ENCODE results near the gene NPC1L1. TPM values are rescaled to one million over a fixed set of nuclear protein-coding genes. Genes with fewer than 3 reads are reported as not detected.

Gene NPC1L1
- total and polyA plus RNA-seq, 2 donors (not counting 1 experiment from before 2014, with no cell fraction given): 0.07 TPM; not detected in 1

DNA sequence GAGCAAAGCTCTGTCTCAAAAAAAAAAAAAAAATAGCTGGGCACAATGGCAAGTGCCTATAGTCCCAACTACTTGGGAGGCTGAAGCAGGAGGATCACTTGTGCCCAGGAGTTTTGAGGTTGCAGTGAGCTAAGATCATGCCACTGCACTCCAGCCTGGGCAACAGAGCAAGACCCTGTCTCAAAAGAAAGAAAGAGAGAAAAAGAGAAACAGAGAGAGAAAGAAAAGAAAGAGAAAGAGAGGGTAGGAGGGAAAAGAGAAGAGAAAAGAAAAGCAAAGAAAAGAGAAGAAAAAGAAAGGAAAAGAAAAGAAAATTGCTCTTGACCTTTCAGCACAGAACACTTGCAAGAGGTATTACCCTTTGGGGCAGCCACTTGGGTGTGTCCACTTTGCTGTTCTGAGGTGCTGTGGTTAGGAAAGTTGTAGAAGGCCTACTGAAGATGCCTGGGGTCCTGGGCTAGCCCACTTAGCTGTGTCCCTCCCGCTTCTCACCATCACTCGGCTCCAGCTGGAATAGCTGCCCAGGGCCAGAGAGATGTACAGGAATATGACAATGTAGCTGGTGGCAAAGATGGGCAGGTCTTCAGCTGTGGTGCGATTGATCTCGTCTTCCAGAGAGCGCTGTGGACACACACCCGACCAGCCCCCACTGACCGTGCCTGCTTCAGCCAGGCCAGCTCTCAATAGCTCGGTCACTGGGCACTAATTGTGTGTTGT lies 5.6 kb downstream of the NPC1L1 start:
- CTCF ChIA-PET: interaction anchor here (1.0 to 1.9 kb wide), 4 partner anchors 31 to 67 kb away, joined by 3 to 6 read pairs (median 4); partner anchors contain the start of gene NUDCD3
- no peak overlapping the region for H3K4me3 Mint-ChIP-seq
- no peaks in the 10 kb centered on the region for H3K27me3 Mint-ChIP-seq
- no peak overlapping the region for H3K27ac Mint-ChIP-seq
- no peak for ATAC-seq (ENCODE audit: low read depth)
- Histone ChIP-seq H3K9me3 (ENCODE audit: control extremely low read depth in 1 of 3, control insufficient read depth in 2 of 3, insufficient read depth in 1 of 3, low read length in 2 of 3) (no peaks in the 10 kb centered on the region), H3K4me1 (ENCODE audit: control insufficient read depth in 2 of 2, insufficient read depth in 2 of 2, low read length in 2 of 2) (peaks cover 3 to 6% of the 10 kb centered on the region in 2 donors), H2AFZ (ENCODE audit: insufficient read depth, low read depth, low read length, poor library complexity, severe bottlenecking) (no peak overlapping the region), H3K4me2 (replicated peaks; ENCODE audit: low read depth, low read length, poor library complexity, severe bottlenecking) (no peak overlapping the region), H4K20me1 (ENCODE audit: control insufficient read depth, insufficient read depth, low read length, poor library complexity, severe bottlenecking) (no peaks in the 10 kb centered on the region), H3K4me3 (ENCODE audit: control extremely low read depth in 1 of 5, extremely low read depth in 1 of 5, insufficient read depth in 1 of 5, low read depth in 2 of 5, low read length in 4 of 5) (no peak overlapping the region), H3K27ac (ENCODE audit: low read length in 2 of 2) (no peak overlapping the region), H3K27me3 (replicated peaks in 1 of 4; ENCODE audit: control extremely low read depth in 1 of 4, control insufficient read depth in 3 of 4, insufficient read depth in 4 of 4, low read length in 3 of 4) (no peaks in the 10 kb centered on the region), H3K79me2 (ENCODE audit: control insufficient read depth, insufficient read depth, low read length) (no peaks in the 10 kb centered on the region), H3K9ac (ENCODE audit: low read length) (no peak overlapping the region), H3K36me3 (replicated peaks in 1 of 2; ENCODE audit: control extremely low read depth in 1 of 2, control insufficient read depth in 1 of 2, extremely low read depth in 1 of 2, insufficient read depth in 2 of 2, low read length in 1 of 2) (no peaks in the 10 kb centered on the region)
- intact Hi-C loops (cut with micrococcal nuclease): no loop called here
- 94% methylated on average over 8 of the region's 8 CpGs for WGBS (ENCODE audit: insufficient coverage)
- no peaks in the 10 kb centered on the region for H3K9me3 Mint-ChIP-seq (ENCODE audit: insufficient read depth)
- POLR2A ChIA-PET: interaction anchor here (0.6 kb wide), 1 partner anchor 13 kb away, joined by 5 read pairs; no protein-coding TSS in a partner anchor
- H3K4me1 Mint-ChIP-seq: peaks cover 7% of the 10 kb centered on the region
- no peak for DNase-seq
- TF ChIP-seq, protein P1, sequence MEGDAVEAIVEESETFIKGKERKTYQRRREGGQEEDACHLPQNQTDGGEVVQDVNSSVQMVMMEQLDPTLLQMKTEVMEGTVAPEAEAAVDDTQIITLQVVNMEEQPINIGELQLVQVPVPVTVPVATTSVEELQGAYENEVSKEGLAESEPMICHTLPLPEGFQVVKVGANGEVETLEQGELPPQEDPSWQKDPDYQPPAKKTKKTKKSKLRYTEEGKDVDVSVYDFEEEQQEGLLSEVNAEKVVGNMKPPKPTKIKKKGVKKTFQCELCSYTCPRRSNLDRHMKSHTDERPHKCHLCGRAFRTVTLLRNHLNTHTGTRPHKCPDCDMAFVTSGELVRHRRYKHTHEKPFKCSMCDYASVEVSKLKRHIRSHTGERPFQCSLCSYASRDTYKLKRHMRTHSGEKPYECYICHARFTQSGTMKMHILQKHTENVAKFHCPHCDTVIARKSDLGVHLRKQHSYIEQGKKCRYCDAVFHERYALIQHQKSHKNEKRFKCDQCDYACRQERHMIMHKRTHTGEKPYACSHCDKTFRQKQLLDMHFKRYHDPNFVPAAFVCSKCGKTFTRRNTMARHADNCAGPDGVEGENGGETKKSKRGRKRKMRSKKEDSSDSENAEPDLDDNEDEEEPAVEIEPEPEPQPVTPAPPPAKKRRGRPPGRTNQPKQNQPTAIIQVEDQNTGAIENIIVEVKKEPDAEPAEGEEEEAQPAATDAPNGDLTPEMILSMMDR (IDR thresholded peaks at IDR 0.05): no peak
- TF ChIP-seq EZH2 (IDR thresholded peaks at IDR 0.05; ENCODE audit: borderline replicate concordance, insufficient read depth, low read depth, low read length, poor library complexity, severe bottlenecking): no peak

DNA sequence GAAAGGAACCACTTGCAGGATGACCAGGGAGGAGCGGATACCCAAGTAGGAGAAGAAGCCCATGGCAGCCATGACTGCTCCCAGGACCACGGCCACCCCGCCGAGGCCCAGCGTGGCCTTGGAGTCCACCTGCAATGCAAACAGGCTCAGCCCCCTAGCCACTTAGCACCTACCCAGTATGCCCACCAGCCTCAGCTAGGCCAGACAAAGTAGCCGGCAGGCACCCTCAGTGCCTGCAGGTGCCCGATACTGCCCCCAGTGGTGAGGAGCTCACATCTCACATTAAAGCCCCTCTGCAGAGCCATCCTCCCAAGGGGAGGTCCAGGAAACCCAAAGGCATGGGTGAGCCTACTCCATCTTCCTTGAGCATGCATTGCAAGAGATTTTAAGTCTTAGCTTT lies 6.6 kb downstream of the NPC1L1 start:
- H3K4me1 Mint-ChIP-seq: peaks cover 7% of the 10 kb centered on the region
- no peaks in the 10 kb centered on the region for H3K27me3 ChIP-seq (replicated peaks in 1 of 4; ENCODE audit: control extremely low read depth in 1 of 4, control insufficient read depth in 3 of 4, insufficient read depth in 4 of 4, low read length in 3 of 4)
- intact Hi-C loops (cut with micrococcal nuclease): no loop called here
- no peaks in the 10 kb centered on the region for H3K9me3 ChIP-seq (ENCODE audit: control extremely low read depth in 1 of 3, control insufficient read depth in 2 of 3, insufficient read depth in 1 of 3, low read length in 2 of 3)
- no peak for TF ChIP-seq EZH2 (IDR thresholded peaks at IDR 0.05; ENCODE audit: borderline replicate concordance, insufficient read depth, low read depth, low read length, poor library complexity, severe bottlenecking)
- TF ChIP-seq, protein P1 (IDR thresholded peaks at IDR 0.05): peak; percentile 72
- ATAC-seq (ENCODE audit: low read depth) (peak; percentile 36), DNase-seq (peak; percentile 50)
- 86% methylated on average over 6 of the region's 7 CpGs for WGBS (ENCODE audit: insufficient coverage)
- no peaks in the 10 kb centered on the region for H4K20me1 ChIP-seq (ENCODE audit: control insufficient read depth, insufficient read depth, low read length, poor library complexity, severe bottlenecking)
- no peaks in the 10 kb centered on the region for H3K9me3 Mint-ChIP-seq (ENCODE audit: insufficient read depth)
- POLR2A ChIA-PET: interaction anchor here (0.6 kb wide), 1 partner anchor 12 kb away, joined by 5 read pairs; no protein-coding TSS in a partner anchor
- H3K27ac ChIP-seq (ENCODE audit: low read length in 2 of 2): no peak overlapping the region
- no peaks in the 10 kb centered on the region for H3K27me3 Mint-ChIP-seq
- H3K4me3 ChIP-seq (ENCODE audit: control extremely low read depth in 1 of 5, extremely low read depth in 1 of 5, insufficient read depth in 1 of 5, low read depth in 2 of 5, low read length in 4 of 5): no peak overlapping the region
- H3K4me3 Mint-ChIP-seq: no peak overlapping the region
- H3K4me2 ChIP-seq (replicated peaks; ENCODE audit: low read depth, low read length, poor library complexity, severe bottlenecking): no peak overlapping the region
- no peak overlapping the region for H3K27ac Mint-ChIP-seq
- H3K4me1 ChIP-seq (ENCODE audit: control insufficient read depth in 2 of 2, insufficient read depth in 2 of 2, low read length in 2 of 2): peaks cover 3 to 6% of the 10 kb centered on the region in 2 donors
- no peak overlapping the region for H3K9ac ChIP-seq (ENCODE audit: low read length)
- H2AFZ ChIP-seq (ENCODE audit: insufficient read depth, low read depth, low read length, poor library complexity, severe bottlenecking): no peak overlapping the region
- no peaks in the 10 kb centered on the region for H3K79me2 ChIP-seq (ENCODE audit: control insufficient read depth, insufficient read depth, low read length)
- no peaks in the 10 kb centered on the region for H3K36me3 ChIP-seq (replicated peaks in 1 of 2; ENCODE audit: control extremely low read depth in 1 of 2, control insufficient read depth in 1 of 2, extremely low read depth in 1 of 2, insufficient read depth in 2 of 2, low read length in 1 of 2)
- CTCF ChIA-PET: interaction anchor here (1.0 to 1.9 kb wide), 5 partner anchors 14 to 66 kb away, joined by 3 to 6 read pairs (median 3); partner anchors contain the start of gene NUDCD3

Measured in B cell (primary cell).